ENCODE data around the gene CPXM2. TPM values are rescaled to one million over a fixed set of nuclear protein-coding genes. Genes with fewer than 3 reads are reported as not detected.
A peak's percentile ranks its signal among the peaks of the same experiment; 100 is the strongest.

The CPXM2 gene
- total RNA-seq, 1 experiment from 2014 or later = not detected

DNA sequence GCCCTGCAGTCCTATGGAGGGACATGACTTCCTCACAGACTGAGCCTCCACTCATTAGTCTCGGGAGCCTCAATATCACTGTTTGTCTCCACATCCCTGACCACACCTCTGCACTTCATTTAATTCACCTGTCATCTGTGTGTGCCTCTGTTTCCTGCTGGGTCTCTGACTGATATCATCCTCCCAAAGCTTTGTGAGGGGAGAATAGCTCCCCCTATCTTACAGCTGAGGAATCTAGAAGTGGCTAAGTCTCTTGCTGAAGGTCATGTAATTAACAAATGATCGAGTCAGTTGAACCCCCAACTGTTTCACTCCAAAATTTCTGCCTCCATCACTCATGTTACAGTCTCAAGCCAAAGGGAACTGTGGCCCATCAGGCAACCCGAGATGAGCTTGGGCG lies 5.5 kb upstream of the CPXM2 start:
- Histone ChIP-seq H3K9me3 (ENCODE audit: control insufficient read depth, insufficient read depth, low read depth, low read length) (no peaks in the 10 kb centered on the region), H3K27ac (ENCODE audit: low read length) (no peak overlapping the region), H3K4me3 (ENCODE audit: low read depth in 2 of 2, low read length in 2 of 2) (no peak overlapping the region), H3K4me1 (ENCODE audit: control insufficient read depth, insufficient read depth, low read length) (no peaks in the 10 kb centered on the region), H3K27me3 (ENCODE audit: control insufficient read depth, insufficient read depth, low read length) (peaks cover 13% of the 10 kb centered on the region; the same call in 1 of the 2 replicates), H3K36me3 (ENCODE audit: control insufficient read depth, insufficient read depth, low read length) (no peaks in the 10 kb centered on the region)
- ChIA-PET CTCF (no interaction called here), POLR2A (no interaction called here)
- in situ Hi-C loops (cut with HindIII; ENCODE audit: low pct_unique_long_range_greater_than_20kb, low sequenced_read_pairs) (no loop called here), intact Hi-C loops (cut with micrococcal nuclease; ENCODE audit: unreplicated experiment) (no loop called here)
- no peak for ATAC-seq
- BruUV-seq (replicated peaks) = no TSS peak
- no peak for DNase-seq (ENCODE audit: low read depth, low spot score)
- TF ChIP-seq POLR2AphosphoS5 (IDR thresholded peaks at IDR 0.05; ENCODE audit: low read depth, low read length) = no peak
- TF ChIP-seq, protein P1, sequence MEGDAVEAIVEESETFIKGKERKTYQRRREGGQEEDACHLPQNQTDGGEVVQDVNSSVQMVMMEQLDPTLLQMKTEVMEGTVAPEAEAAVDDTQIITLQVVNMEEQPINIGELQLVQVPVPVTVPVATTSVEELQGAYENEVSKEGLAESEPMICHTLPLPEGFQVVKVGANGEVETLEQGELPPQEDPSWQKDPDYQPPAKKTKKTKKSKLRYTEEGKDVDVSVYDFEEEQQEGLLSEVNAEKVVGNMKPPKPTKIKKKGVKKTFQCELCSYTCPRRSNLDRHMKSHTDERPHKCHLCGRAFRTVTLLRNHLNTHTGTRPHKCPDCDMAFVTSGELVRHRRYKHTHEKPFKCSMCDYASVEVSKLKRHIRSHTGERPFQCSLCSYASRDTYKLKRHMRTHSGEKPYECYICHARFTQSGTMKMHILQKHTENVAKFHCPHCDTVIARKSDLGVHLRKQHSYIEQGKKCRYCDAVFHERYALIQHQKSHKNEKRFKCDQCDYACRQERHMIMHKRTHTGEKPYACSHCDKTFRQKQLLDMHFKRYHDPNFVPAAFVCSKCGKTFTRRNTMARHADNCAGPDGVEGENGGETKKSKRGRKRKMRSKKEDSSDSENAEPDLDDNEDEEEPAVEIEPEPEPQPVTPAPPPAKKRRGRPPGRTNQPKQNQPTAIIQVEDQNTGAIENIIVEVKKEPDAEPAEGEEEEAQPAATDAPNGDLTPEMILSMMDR (IDR thresholded peaks at IDR 0.05) = no peak
- TF ChIP-seq, protein P2, sequence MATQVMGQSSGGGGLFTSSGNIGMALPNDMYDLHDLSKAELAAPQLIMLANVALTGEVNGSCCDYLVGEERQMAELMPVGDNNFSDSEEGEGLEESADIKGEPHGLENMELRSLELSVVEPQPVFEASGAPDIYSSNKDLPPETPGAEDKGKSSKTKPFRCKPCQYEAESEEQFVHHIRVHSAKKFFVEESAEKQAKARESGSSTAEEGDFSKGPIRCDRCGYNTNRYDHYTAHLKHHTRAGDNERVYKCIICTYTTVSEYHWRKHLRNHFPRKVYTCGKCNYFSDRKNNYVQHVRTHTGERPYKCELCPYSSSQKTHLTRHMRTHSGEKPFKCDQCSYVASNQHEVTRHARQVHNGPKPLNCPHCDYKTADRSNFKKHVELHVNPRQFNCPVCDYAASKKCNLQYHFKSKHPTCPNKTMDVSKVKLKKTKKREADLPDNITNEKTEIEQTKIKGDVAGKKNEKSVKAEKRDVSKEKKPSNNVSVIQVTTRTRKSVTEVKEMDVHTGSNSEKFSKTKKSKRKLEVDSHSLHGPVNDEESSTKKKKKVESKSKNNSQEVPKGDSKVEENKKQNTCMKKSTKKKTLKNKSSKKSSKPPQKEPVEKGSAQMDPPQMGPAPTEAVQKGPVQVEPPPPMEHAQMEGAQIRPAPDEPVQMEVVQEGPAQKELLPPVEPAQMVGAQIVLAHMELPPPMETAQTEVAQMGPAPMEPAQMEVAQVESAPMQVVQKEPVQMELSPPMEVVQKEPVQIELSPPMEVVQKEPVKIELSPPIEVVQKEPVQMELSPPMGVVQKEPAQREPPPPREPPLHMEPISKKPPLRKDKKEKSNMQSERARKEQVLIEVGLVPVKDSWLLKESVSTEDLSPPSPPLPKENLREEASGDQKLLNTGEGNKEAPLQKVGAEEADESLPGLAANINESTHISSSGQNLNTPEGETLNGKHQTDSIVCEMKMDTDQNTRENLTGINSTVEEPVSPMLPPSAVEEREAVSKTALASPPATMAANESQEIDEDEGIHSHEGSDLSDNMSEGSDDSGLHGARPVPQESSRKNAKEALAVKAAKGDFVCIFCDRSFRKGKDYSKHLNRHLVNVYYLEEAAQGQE (IDR thresholded peaks at IDR 0.05; ENCODE audit: insufficient read depth in 1 of 2, low read depth in 2 of 2, low read length in 1 of 2) = no peak
- TF ChIP-seq TCF7L2 (IDR thresholded peaks at IDR 0.05; ENCODE audit: low read depth, low read length) = no peak
- no peak for TF ChIP-seq SIN3A (IDR thresholded peaks at IDR 0.05; ENCODE audit: borderline replicate concordance, insufficient read depth, low read depth, low read length)

DNA sequence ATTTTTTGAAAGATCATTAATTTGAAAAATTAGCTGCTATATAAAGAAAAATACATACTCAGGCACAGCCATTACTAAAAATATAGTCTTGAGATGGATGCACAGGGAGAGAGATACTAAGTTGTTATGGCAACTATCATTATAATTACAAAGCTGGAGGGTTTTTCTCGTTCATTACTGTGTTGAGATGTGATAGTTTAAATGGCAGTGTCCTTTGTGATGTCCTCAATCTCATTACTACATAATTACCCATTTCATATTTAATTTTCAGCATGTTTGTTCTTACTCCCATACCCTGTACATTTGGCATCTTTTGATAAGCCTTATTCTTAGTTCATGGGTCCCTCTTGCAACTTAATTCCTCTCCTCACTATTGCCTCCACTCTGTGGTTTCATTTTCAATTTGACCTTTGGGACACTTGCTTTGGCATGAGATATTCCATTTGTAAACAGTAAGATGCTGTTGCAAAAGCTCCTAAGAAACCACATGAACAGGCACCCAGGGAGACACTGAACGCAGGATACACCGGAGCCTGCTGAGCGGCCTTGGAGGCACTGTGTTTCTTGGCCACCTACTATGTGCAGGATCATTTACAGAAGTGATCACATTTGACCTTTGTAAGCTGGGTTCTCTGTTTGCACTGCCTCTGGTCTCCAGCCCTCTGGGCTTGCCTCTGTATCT lies 4.8 kb upstream of the CPXM2 start:
- TF ChIP-seq, protein P1 (IDR thresholded peaks at IDR 0.05) = no peak
- TF ChIP-seq TCF7L2 (IDR thresholded peaks at IDR 0.05; ENCODE audit: low read depth, low read length) = no peak
- no peak for TF ChIP-seq SIN3A (IDR thresholded peaks at IDR 0.05; ENCODE audit: borderline replicate concordance, insufficient read depth, low read depth, low read length)
- TF ChIP-seq, protein P2 (IDR thresholded peaks at IDR 0.05; ENCODE audit: insufficient read depth in 1 of 2, low read depth in 2 of 2, low read length in 1 of 2) = no peak
- TF ChIP-seq POLR2AphosphoS5 (IDR thresholded peaks at IDR 0.05; ENCODE audit: low read depth, low read length) = no peak
- Histone ChIP-seq H3K9me3 (ENCODE audit: control insufficient read depth, insufficient read depth, low read depth, low read length) (no peaks in the 10 kb centered on the region), H3K27me3 (ENCODE audit: control insufficient read depth, insufficient read depth, low read length) (peaks cover 13% of the 10 kb centered on the region; the same call in 1 of the 2 replicates), H3K4me3 (ENCODE audit: low read depth in 2 of 2, low read length in 2 of 2) (no peak overlapping the region), H3K36me3 (ENCODE audit: control insufficient read depth, insufficient read depth, low read length) (no peaks in the 10 kb centered on the region), H3K27ac (ENCODE audit: low read length) (no peak overlapping the region), H3K4me1 (ENCODE audit: control insufficient read depth, insufficient read depth, low read length) (no peaks in the 10 kb centered on the region)
- intact Hi-C loops (cut with micrococcal nuclease; ENCODE audit: unreplicated experiment) (no loop called here), in situ Hi-C loops (cut with HindIII; ENCODE audit: low pct_unique_long_range_greater_than_20kb, low sequenced_read_pairs) (no loop called here)
- ChIA-PET CTCF (no interaction called here), POLR2A (no interaction called here)
- ATAC-seq (0 out of 2 replicates have a peak, but pooled peaks have one; percentile 27), DNase-seq (ENCODE audit: low read depth, low spot score) (no peak)
- BruUV-seq (replicated peaks) = no TSS peak

Data from Panc1 (cell line).